Esophagus squamous epithelium (tissue), 4 donors: ENCODE results near the gene TSHR.

Experiments used
- CTCF ChIP-seq, 6 experiments: fragments of 450-650 bp in 4 of 6; fragments of 200-600 bp in 2 of 6; sonication (generic) in 2 of 6; IDR thresholded peaks; one replicate each; pipeline ENCODE4 v1.5.1; 2016 to 2019; ENCODE audit warnings: antibody characterized with exemption in 6 of 6, mild to moderate bottlenecking in 4 of 6, moderate library complexity in 4 of 6
- POLR2A ChIP-seq, 4 donors: fragments of 450-650 bp; IDR thresholded peaks; one replicate each; pipeline ENCODE4 v1.6.1; 2017; ENCODE audit warnings: antibody characterized with exemption in 4 of 4, mild to moderate bottlenecking in 4 of 4, moderate library complexity in 3 of 4

- TF ChIP-seq CTCF (IDR thresholded peaks at IDR 0.05), result no peak
- no peak for TF ChIP-seq POLR2A (IDR thresholded peaks at IDR 0.05)
Measured at GRCh38 chr14:81062816-81063215, 107.4 kb downstream of the TSHR start.
